Measurements from ENCODE around the gene BABAM2. TPM values are rescaled to one million over a fixed set of nuclear protein-coding genes. Genes with fewer than 3 reads are reported as not detected.
"Not testable (repeated sequence)": the region's sequence is repeated elsewhere in the genome, so short reads cannot be mapped to it uniquely, and the experiment has no call there.

Gene BABAM2
- total RNA-seq, 2 donors from 2014 or later: 53.8 to 66.6 TPM

DNA sequence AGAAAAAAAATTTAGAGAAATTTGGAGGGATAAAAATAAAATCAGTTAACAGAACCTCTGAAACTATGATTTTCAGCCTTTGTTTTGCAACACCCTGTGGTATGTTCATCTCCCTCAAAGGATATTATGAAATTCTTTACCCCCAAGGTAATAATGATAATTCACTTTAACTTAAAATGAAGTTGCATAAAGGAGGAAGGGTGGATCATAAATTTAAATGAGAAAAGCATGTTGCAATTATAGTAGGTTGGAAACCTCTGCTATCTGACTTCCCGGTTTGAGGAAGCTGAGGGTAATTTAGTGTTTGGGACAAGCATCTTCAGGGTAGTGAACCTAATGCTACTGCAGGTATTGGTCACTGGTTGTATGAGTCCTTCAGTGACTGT lies 102.9 kb downstream of the BABAM2 start:
- DNase-seq (ENCODE audit: low spot score): no peak
- Mint-ChIP-seq H3K9me3 (peaks cover 6% of the 10 kb centered on the region), H3K4me3 (no peak overlapping the region), H3K27ac (no peak overlapping the region), H3K27me3 (no peaks in the 10 kb centered on the region), H3K36me3 (peaks cover 17% of the 10 kb centered on the region), H3K4me1 (ENCODE audit: low read depth in 2 of 2) (peaks cover 17 to 21% of the 10 kb centered on the region in 2 donors)
- ATAC-seq: no peak

DNA sequence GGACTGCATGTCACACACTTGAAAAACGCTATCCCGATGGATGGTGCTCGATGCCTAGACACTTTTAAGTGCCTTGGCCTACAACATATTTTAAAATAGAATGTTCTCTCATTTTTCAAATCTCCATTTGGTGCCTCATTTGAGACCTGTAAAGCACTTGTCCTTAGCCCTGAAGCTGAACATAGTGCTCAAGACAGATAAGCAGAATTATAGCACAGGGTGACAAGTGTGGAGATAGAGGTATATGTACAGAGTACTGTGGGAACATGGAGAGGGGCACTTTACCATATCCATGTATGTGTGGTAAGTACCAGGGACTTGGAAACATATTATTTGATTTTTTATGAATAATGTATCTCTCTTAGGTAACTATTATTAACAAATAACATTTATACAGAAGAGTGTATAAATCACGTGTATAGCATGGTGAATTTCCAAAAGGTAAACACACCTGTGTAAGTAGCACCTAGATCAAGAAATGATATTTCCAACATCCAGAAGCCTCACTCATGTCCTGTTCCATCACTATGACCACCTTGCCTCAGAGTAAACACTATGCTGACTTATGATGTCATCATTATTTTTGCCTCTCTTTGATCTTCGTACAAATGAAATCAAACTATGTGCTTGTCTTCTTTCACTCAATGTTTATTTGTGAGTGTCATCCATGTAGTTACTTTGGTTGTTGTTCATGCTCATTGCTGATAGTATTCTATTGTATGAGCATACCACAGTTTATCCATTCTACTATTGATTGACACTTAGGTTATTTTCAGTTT lies 103.6 kb downstream of the BABAM2 start:
- peak overlapping the region in 1 of 2 donors; percentile 1 for H3K27ac Mint-ChIP-seq
- H3K27me3 Mint-ChIP-seq: no peaks in the 10 kb centered on the region
- H3K9me3 Mint-ChIP-seq: peaks cover 6% of the 10 kb centered on the region
- peaks cover 14% of the 10 kb centered on the region for H3K36me3 Mint-ChIP-seq
- DNase-seq (ENCODE audit: low spot score): no peak
- no peak for ATAC-seq
- peaks cover 16% of the 10 kb centered on the region in 2 donors for H3K4me1 Mint-ChIP-seq (ENCODE audit: low read depth in 2 of 2)
- no peak overlapping the region for H3K4me3 Mint-ChIP-seq

DNA sequence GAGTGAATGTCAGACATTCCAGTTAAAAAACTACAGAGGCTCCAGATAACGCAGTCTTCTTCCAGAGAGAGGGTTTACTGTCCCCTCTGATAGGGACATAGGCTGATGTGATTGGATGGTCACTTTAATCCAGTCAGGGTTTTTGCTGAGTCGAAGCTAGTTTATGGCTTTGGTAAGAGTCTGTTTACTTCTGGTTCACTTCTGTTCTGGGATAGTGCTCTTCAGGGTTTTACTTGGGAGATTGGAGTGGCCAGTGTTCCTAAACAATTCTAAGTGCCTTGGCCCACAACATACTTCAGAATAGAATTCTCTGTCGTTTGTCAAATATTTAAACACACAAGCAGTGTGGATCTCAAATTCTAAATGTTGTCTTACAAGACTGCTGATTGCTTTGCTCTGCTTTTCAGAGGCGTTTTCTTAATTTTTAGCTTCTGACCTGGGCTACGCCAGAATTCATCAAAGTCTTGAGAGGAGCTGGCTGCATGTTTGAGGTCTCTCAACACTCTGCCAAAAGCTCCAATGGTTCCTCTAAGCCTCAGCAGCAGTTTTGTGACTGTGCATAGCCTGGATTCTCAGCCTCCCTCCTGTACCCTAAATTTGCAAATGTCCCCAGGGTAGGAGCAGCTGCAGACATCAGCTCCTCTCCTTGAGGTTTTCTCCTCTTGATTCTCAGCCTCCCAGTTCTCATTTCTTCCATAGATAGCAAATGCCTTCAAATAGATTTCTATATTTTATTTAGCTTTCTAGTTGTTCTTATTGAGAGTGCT lies 105.8 kb downstream of the BABAM2 start:
- DNase-seq (ENCODE audit: low spot score) (no peak), ATAC-seq (no peak)
- Mint-ChIP-seq H3K36me3 (peaks cover 8% of the 10 kb centered on the region), H3K27ac (peak overlapping the region in 1 of 2 donors; percentile 16), H3K4me3 (no peak overlapping the region), H3K27me3 (no peaks in the 10 kb centered on the region), H3K4me1 (ENCODE audit: low read depth in 2 of 2) (peaks cover 12 to 26% of the 10 kb centered on the region in 2 donors), H3K9me3 (peaks cover 3% of the 10 kb centered on the region)

DNA sequence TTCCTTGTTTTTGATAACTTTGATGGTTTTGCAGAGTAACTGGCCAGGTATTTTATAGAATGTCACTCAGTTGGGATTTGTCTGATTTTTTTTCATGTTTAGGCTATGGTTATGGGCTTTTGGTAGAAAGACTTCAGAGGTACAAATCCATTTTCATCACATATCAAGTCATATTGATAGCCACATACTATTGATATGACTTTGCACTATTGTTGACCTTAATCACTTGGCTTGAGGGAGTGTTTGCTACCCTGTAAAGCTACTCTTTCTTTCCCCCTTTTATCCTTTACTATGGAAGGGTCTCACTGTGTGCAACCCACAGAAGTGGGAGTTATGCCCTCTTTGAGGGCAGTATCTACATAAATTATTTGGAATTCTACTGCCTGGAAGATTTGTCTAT lies 109.8 kb downstream of the BABAM2 start:
- H3K27me3 Mint-ChIP-seq: no peaks in the 10 kb centered on the region
- peaks cover 13 to 46% of the 10 kb centered on the region in 2 donors for H3K4me1 Mint-ChIP-seq (ENCODE audit: low read depth in 2 of 2)
- H3K36me3 Mint-ChIP-seq: peaks cover 8% of the 10 kb centered on the region
- peak overlapping the region; percentile 15 for H3K4me3 Mint-ChIP-seq
- ATAC-seq: peak in 1 of 2 donors; percentile 64
- H3K27ac Mint-ChIP-seq: no peak overlapping the region
- DNase-seq (ENCODE audit: low spot score): no peak
- H3K9me3 Mint-ChIP-seq: peaks cover 3% of the 10 kb centered on the region

DNA sequence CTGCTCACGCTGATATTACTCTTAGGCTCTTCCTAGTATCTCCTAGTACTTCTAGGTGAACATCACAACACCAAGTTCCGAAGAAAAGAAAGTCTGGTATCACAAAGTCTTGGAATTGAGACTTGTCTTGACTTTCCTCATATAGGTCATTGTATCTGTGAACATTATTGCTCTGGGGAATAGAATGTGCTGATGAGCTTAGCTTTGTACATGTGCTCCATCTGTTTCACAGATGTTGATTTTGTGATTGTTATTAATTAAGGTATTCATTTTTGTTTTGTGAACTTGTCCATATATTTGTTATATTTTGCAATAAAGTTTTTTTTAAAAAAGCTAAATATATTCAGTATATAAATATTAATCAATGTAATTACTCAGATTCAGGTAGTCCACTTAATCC lies 111.7 kb downstream of the BABAM2 start:
- no peak overlapping the region for H3K27ac Mint-ChIP-seq
- H3K27me3 Mint-ChIP-seq: no peaks in the 10 kb centered on the region
- no peaks in the 10 kb centered on the region for H3K9me3 Mint-ChIP-seq
- DNase-seq (ENCODE audit: low spot score) (no peak), ATAC-seq (no peak)
- peaks cover 8 to 46% of the 10 kb centered on the region in 2 donors for H3K4me1 Mint-ChIP-seq (ENCODE audit: low read depth in 2 of 2)
- no peaks in the 10 kb centered on the region for H3K36me3 Mint-ChIP-seq
- no peak overlapping the region for H3K4me3 Mint-ChIP-seq

DNA sequence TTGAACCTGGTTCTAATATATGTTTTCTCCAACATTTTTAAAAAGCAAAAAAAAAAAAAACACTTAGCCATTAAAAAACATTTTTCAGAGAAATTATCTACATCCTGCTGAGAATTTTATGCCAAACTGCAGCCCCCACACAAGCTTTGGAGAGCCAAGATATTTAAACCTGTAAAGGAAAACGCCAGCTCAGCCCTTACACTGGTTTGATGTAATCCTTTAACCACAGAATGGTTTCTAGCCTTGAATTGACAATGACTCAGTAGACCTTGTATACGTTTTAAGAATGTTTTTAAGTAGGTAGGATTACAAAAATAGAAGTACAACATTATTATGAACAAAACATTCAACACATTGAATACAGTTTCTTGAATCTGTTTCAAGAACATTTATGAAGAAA lies 113.6 kb downstream of the BABAM2 start:
- Mint-ChIP-seq H3K4me1 (ENCODE audit: low read depth in 2 of 2) (peaks cover 8 to 46% of the 10 kb centered on the region in 2 donors), H3K36me3 (no peaks in the 10 kb centered on the region)
- ATAC-seq: peak; percentile 67 to 83

DNA sequence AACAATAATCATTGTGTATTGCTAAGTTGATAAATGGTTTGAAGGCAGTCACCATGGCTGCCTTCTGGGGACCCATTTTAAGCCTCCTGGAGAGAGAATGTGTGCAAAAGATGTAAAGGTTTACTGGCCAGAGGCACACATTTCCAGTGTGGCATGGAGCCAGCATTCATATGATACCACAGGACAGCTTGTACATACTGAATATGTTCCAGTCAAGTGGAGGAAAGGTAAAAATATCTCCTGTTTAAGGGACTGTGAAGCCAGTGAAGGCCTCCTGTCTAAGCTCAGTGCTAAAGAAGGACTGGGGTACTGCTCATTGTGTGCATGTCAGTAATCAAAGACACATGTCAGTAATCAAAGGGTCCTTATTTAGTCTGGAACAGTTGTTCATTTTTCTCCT lies 119.2 kb downstream of the BABAM2 start:
- H3K4me1 Mint-ChIP-seq (ENCODE audit: low read depth in 2 of 2): peaks cover 4 to 5% of the 10 kb centered on the region in 2 donors
- no peak overlapping the region for H3K27ac Mint-ChIP-seq
- H3K9me3 Mint-ChIP-seq: no peaks in the 10 kb centered on the region
- no peak for DNase-seq (ENCODE audit: low spot score)
- ATAC-seq: no peak
- H3K4me3 Mint-ChIP-seq: no peak overlapping the region
- no peaks in the 10 kb centered on the region for H3K27me3 Mint-ChIP-seq
- H3K36me3 Mint-ChIP-seq: no peaks in the 10 kb centered on the region

More for the DNA sequence above, 113.6 kb downstream of the BABAM2 start:
- H3K9me3 Mint-ChIP-seq: no peaks in the 10 kb centered on the region
- peak overlapping the region; percentile 58 for H3K4me3 Mint-ChIP-seq
- DNase-seq (ENCODE audit: low spot score): no peak
- H3K27me3 Mint-ChIP-seq: no peaks in the 10 kb centered on the region
- peak overlapping the region; percentile 27 to 79 for H3K27ac Mint-ChIP-seq

DNA sequence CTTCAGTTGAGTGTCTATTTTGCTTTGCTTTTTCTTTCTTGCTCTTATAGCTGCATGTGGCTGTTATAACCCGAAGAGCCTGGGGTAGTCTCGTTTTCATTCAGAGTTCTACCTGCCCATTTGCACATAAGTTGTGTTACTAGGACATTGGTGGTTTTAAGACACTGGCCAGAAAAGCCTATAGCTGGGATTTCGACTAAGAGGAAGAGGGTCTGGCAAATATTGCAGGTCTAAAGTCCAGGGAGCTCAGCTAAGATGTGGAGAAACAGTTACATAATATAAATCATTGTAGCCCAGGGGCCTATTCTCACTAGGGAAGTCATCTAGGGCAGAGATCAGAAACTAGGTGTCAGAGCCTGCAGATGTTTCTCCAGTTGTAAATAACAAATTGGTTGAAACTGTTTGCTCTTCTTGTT lies 120.8 kb downstream of the BABAM2 start:
- no peaks in the 10 kb centered on the region for H3K27me3 Mint-ChIP-seq
- ATAC-seq (no peak), DNase-seq (ENCODE audit: low spot score) (no peak)
- no peak overlapping the region for H3K27ac Mint-ChIP-seq
- peaks cover 4 to 8% of the 10 kb centered on the region in 2 donors for H3K4me1 Mint-ChIP-seq (ENCODE audit: low read depth in 2 of 2)
- no peaks in the 10 kb centered on the region for H3K9me3 Mint-ChIP-seq
- H3K36me3 Mint-ChIP-seq: peaks cover 5% of the 10 kb centered on the region
- H3K4me3 Mint-ChIP-seq: no peak overlapping the region

DNA sequence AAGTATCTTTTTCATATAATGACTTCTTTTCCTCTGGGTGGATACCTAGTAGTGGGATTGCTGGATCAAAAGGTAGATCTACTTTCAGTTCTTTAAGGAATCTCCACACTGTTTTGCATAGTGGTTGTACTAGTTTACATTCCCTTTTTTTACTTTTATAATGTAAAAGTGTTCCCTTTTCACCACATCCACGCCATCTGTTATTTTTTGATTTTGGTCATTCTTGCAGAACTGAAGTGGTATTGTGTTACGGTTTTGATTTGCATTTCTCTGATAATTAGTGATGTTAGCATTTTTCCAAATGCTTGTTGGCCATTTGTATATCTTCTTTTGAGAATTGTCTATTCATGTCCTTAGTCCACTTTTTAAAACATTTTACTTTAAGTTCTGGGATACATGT lies 127.9 kb downstream of the BABAM2 start:
- not testable (repeated sequence) for H3K4me3 Mint-ChIP-seq, H3K36me3 Mint-ChIP-seq

DNA sequence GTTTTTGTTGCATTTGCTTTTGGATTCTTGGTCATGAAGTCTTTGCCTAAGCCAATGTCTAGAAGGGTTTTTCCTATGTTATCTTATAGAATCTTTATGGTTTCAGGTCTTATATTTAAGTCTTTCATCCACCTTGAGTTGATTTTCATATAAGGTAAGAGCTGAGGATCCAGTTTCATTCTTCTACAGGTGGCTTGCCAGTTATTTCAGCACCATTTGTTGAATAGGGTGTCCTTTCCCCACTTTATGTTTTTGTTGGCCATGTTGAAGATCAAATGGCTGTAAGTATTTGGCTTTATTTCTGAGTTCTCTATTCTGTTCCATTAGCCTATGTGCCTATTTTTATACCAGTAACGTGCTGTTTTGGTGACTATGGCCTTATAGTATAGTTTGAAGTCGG lies 129.0 kb downstream of the BABAM2 start:
- H3K27me3 Mint-ChIP-seq; H3K27ac Mint-ChIP-seq; H3K4me1 Mint-ChIP-seq (ENCODE audit: low read depth in 2 of 2); H3K4me3 Mint-ChIP-seq; DNase-seq (ENCODE audit: low spot score); ATAC-seq; H3K36me3 Mint-ChIP-seq; H3K9me3 Mint-ChIP-seq: not testable (repeated sequence)

More for the DNA sequence above, 127.9 kb downstream of the BABAM2 start:
- not testable (repeated sequence) for DNase-seq (ENCODE audit: low spot score); H3K4me1 Mint-ChIP-seq (ENCODE audit: low read depth in 2 of 2); ATAC-seq; H3K27ac Mint-ChIP-seq; H3K27me3 Mint-ChIP-seq; H3K9me3 Mint-ChIP-seq

DNA sequence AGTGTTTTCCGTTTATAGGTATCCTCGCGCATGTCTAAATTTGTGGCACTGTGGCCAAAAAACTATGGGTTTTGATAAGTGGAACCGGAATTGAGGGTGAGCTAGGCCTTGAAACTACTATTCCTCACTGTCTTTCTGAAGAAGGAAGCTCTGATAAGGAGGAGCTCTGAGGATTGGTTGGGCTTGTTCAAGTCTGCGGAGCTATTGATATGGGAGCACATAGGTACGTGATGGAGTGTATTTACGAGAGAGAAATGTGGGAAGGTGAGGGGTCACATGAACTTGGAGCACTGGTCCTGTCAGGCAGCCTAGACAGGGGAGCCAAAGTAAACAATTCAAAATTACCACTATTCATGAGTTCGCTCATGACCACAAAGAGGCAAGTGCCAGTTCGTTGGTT lies 131.4 kb downstream of the BABAM2 start:
- DNase-seq (ENCODE audit: low spot score) (no peak), ATAC-seq (no peak)
- peaks cover 11% of the 10 kb centered on the region for H3K36me3 Mint-ChIP-seq
- peaks cover under 1% of the 10 kb centered on the region for H3K9me3 Mint-ChIP-seq
- peaks cover 1 to 4% of the 10 kb centered on the region in 2 donors for H3K4me1 Mint-ChIP-seq (ENCODE audit: low read depth in 2 of 2)
- H3K27ac Mint-ChIP-seq: no peak overlapping the region
- no peaks in the 10 kb centered on the region for H3K27me3 Mint-ChIP-seq
- no peak overlapping the region for H3K4me3 Mint-ChIP-seq

DNA sequence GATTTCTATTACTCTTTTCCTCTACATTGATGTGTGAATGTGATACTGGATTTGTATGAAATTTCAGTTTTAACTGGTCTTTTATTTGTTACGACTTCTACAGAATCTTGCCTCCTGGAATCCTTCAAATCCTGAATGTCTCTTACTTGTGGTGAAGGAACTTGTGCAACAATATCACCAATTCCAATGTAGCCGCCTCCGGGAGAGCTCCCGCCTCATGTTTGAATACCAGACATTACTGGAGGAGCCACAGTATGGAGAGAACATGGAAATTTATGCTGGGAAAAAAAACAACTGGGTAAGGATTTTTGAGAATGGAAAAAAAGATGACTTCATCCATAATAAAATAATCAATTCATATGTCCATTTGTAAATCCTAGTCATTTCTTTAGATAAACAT lies 134.6 kb downstream of the BABAM2 start:
- no peak overlapping the region for H3K4me3 Mint-ChIP-seq
- H3K27me3 Mint-ChIP-seq: no peaks in the 10 kb centered on the region
- peaks cover 17% of the 10 kb centered on the region for H3K36me3 Mint-ChIP-seq
- H3K27ac Mint-ChIP-seq: no peak overlapping the region
- H3K4me1 Mint-ChIP-seq (ENCODE audit: low read depth in 2 of 2): peaks cover 9 to 10% of the 10 kb centered on the region in 2 donors
- peaks cover 3% of the 10 kb centered on the region for H3K9me3 Mint-ChIP-seq
- no peak for ATAC-seq
- DNase-seq (ENCODE audit: low spot score): no peak

DNA sequence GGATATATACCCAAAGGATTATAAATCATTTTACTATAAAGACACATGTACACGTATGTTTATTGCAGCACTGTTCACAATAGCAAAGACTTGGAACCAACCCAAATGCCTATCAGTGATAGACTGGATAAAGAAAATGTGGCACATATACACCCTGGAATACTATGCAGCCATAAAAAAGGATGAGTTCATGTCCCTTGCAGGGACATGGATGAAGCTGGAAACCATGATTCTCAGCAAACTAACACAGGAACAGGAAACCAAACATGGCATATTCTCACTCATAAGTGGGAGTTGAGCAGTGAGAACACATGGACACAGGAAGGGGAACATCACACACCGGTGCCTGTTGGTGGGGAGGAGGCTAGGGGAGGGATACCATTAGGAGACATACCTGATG lies 135.7 kb downstream of the BABAM2 start:
- not testable (repeated sequence) for H3K27ac Mint-ChIP-seq; H3K4me1 Mint-ChIP-seq (ENCODE audit: low read depth in 2 of 2); ATAC-seq; H3K27me3 Mint-ChIP-seq; H3K4me3 Mint-ChIP-seq; DNase-seq (ENCODE audit: low spot score); H3K9me3 Mint-ChIP-seq
- H3K36me3 Mint-ChIP-seq: peaks cover 17% of the 10 kb centered on the region

DNA sequence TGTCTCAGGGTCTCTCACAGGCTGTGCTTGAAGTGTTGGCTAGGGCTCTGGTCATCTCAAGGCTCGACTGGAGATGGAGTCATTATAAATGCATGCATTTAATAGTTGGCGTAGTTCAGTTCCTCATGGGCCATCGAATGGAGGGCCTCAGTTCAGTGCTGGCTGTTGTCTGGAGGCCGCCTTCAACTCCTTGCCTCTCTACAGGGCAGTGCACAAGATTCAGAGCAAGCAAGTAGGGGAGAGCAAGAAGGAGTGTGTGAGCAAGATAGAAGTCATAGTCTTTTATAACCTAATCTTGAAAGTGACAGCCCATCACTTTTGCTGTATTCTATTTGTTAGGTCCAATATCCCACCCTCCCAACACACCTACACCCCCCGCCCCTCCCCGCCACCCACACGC lies 137.5 kb downstream of the BABAM2 start:
- Mint-ChIP-seq H3K27ac (no peak overlapping the region), H3K4me1 (ENCODE audit: low read depth in 2 of 2) (peaks cover 6 to 10% of the 10 kb centered on the region in 2 donors), H3K27me3 (no peaks in the 10 kb centered on the region), H3K4me3 (no peak overlapping the region), H3K9me3 (peaks cover 3% of the 10 kb centered on the region), H3K36me3 (peaks cover 17% of the 10 kb centered on the region)
- no peak for ATAC-seq
- DNase-seq (ENCODE audit: low spot score): no peak
